GM19240 (cell line): ENCODE measurements around the gene SNX8.
A peak's percentile ranks its signal among the peaks of the same experiment; 100 is the strongest.
"Not testable (repeated sequence)": the region's sequence is repeated elsewhere in the genome, so short reads cannot be mapped to it uniquely, and the experiment has no call there.

ENCODE experiments used
- DNase-seq: peaks from one replicate; pipeline ENCODE4 v3.0.0; 2011; ENCODE audit warnings: low spot score; ENCODE audit not compliant: insufficient read length

Gene SNX8

DNA sequence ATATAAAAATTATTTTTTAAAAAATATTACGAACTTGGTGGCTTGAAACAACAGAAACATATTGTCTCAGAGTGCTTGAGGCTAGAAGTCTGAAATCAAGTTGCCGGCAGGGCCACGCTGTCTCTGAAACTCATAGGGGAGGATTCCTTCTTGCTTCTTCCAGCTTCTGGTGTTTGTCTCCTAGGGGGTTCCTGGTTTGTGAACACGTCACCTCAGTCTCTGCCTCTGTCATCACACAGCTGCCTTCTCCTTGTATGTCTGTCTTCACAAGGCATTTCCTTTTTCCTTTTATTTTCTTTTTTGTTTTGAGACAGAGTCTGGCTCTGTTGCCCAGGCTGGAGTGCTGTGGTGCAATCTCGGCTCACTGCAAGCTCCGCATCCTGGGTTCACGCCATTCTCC lies 12.7 kb upstream of the SNX8 start:
- DNase-seq = no peak

GRCh38 chr7:2325162-2325561 lies 10.9 kb upstream of the SNX8 start:
- no peak for DNase-seq

GRCh38 chr7:2321020-2321419 lies 6.8 kb upstream of the SNX8 start:
- no peak for DNase-seq

- no peak for DNase-seq
Measured at GRCh38 chr7:2317556-2318293, 3.5 kb upstream of the SNX8 start.

DNA sequence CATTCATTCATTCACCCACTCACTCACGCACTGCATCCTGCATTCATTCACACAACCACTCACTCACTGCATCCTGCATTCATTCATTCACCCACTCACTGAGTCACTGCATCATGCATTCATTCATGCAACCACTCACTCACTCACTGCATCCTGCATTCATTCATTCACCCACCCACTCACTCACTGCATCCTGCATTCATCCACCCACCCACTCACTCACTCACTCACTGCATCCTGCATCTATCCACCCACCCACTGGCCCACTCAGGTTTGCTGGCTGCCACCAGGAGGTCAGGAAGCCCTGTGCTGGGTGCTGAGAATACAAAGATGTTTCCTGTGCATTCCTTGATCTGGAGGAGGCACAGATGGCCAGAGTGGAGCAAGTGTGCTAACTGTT lies 2.3 kb upstream of the SNX8 start:
- no peak for DNase-seq

GRCh38 chr7:2315787-2316186 lies 1.5 kb upstream of the SNX8 start:
- no peak for DNase-seq

- DNase-seq = not testable (repeated sequence)
Measured at GRCh38 chr7:2314956-2315530, 802 bp upstream of the SNX8 start.

GRCh38 chr7:2313450-2314208 lies 612 bp downstream of the SNX8 start:
- DNase-seq = no peak

DNA sequence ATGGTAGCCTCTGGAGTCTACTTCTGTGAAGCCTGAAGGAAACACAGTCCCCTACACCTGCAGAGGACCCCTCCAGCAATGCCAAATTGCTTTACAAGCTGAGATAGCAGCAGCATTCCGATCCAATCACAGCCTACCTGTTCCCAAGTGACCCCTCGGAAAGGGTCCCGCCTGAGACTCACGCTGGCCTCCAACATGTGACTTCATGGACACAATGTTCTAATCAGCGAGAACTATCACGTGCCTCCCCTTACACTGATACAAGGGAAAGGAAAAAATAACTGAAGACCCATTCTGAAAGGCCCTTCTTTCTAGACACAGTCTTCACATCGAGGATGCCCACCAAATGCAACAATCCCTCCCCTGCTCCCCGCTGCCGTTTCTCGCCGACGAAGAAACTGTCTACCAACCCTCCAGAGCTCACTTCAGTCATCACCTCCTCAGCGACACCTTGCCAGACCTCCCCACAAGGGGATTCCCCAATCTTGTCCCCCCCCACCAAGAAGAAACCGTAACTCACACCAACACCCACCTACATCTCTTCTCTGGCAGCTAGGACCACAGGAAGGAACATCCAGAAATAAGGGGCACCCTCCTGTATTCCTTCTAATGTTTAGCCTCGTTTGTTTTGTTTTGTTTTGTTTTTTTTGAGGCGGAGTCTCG lies 1.8 kb downstream of the SNX8 start:
- DNase-seq = no peak

- no peak for DNase-seq
Measured at GRCh38 chr7:2309889-2310331, 4.3 kb downstream of the SNX8 start.

GRCh38 chr7:2307690-2308107 lies 6.5 kb downstream of the SNX8 start:
- DNase-seq = no peak

DNA sequence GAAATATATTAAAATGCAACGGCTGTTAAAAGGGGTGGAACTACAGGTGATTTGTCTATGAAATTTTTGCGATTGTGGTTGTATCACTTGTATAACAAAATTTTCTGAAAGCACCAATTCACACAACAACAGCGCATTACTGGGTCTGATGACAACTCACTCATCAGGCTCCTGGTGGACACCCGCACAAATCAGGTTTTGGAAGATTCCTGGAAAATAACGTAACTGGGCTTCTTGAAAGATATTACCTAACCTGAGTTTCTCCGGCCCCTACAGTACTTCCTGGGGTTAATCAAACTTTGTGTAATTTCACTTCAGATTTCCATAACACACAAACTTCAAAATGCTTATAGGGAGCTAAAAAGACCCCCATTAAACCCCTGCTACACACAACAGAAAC lies 7.6 kb downstream of the SNX8 start:
- no peak for DNase-seq

- not testable (repeated sequence) for DNase-seq
Measured at GRCh38 chr7:2305258-2305657, 9.0 kb downstream of the SNX8 start.

DNA sequence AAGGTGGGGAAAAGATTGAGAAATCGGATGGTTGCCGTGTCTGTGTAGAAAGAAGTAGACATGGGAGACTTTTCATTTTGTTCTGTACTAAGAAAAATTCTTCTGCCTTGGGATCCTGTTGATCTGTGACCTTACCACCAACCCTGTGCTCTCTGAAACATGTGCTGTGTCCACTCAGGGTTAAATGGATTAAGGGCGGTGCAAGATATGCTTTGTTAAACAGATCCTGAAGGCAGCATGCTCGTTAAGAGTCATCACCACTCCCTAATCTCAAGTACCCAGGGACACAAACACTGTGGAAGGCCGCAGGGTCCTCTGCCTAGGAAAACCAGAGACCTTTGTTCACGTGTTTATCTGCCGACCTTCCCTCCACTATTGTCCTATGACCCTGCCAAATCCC lies 10.7 kb downstream of the SNX8 start:
- DNase-seq = not testable (repeated sequence)

DNA sequence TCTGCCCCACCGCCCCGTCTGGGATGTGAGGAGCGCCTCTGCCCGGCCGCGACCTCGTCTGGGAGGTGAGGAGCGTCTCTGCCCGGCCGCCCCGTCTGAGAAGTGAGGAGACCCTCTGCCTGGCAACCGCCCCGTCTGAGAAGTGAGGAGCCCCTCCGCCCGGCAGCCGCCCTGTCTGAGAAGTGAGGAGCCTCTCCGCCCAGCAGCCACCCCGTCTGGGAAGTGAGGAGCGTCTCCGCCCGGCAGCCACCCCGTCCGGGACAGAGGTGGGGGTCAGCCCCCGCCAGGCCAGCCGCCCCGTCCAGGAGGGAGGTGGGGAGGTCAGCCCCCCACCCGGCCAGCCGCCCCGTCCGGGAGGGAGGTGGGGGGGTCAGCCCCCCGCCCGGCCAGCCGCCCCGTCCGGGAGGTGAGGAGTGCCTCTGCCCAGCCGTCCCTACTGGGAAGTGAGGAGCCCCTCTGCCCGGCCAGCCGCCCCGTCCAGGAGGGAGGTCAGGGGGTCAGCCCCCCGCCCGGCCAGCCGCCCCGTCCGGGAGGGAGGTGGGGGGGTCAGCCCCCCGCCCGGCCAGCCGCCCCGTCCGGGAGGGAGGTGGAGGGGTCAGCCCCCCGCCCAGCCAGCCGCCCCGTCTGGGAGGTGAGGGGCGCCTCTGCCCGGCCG lies 11.4 kb downstream of the SNX8 start:
- DNase-seq = not testable (repeated sequence)

- no peak for DNase-seq
Measured at GRCh38 chr7:2301511-2301863, 12.8 kb downstream of the SNX8 start.

- no peak for DNase-seq
Measured at GRCh38 chr7:2299870-2300512, 14.2 kb downstream of the SNX8 start.

- peak; percentile 53 for DNase-seq
Measured at GRCh38 chr7:2299131-2299829, 15.0 kb downstream of the SNX8 start.

- DNase-seq = no peak
Measured at GRCh38 chr7:2296832-2297231, 17.4 kb downstream of the SNX8 start.

- DNase-seq = no peak
Measured at GRCh38 chr7:2295936-2296620, 18.2 kb downstream of the SNX8 start.
